ENCODE data around the gene STRADB.
"Not testable (repeated sequence)": the region's sequence is repeated elsewhere in the genome, so short reads cannot be mapped to it uniquely, and the experiment has no call there.

Gene STRADB

GRCh38 chr2:201451292-201452057 lies at the start of gene STRADB, which contains the start of gene TRAK2:
TSS of gene STRADB (plus strand) at chr2:201451740. CDS start at chr2:201454841, 3,101 bp downstream.
TSS of gene TRAK2 (minus strand) at chr2:201451458. CDS start at chr2:201420507, 30,951 bp downstream.
- DNase-seq = peak; percentile 83 to 94

GRCh38 chr2:201401815-201402214 lies 49.7 kb upstream of the STRADB start:
- DNase-seq = no peak

GRCh38 chr2:201402651-201403562 lies 48.6 kb upstream of the STRADB start:
- no peak for DNase-seq

GRCh38 chr2:201403880-201404279 lies 47.7 kb upstream of the STRADB start:
- DNase-seq = no peak

- DNase-seq = no peak
Observed at GRCh38 chr2:201404699-201405280, 46.8 kb upstream of the STRADB start.

- DNase-seq = peak in 1 of 2 experiments; percentile 20
Observed at GRCh38 chr2:201406077-201406662, 45.4 kb upstream of the STRADB start.

GRCh38 chr2:201407265-201407664 lies 44.3 kb upstream of the STRADB start:
- DNase-seq = no peak

GRCh38 chr2:201408931-201409330 lies 42.6 kb upstream of the STRADB start:
- DNase-seq = no peak

- no peak for DNase-seq
Observed at GRCh38 chr2:201411421-201411820, 40.1 kb upstream of the STRADB start.

GRCh38 chr2:201413143-201413542 lies 38.4 kb upstream of the STRADB start:
- no peak for DNase-seq

- no peak for DNase-seq
Observed at GRCh38 chr2:201413552-201413951, 38.0 kb upstream of the STRADB start.

GRCh38 chr2:201414099-201415023 lies 37.2 kb upstream of the STRADB start:
- DNase-seq = no peak

GRCh38 chr2:201415149-201415548 lies 36.4 kb upstream of the STRADB start:
- no peak for DNase-seq

GRCh38 chr2:201419057-201419635 lies 32.4 kb upstream of the STRADB start:
- no peak for DNase-seq

- no peak for DNase-seq
Observed at GRCh38 chr2:201419986-201420385, 31.6 kb upstream of the STRADB start.

GRCh38 chr2:201420442-201421113 lies 31.0 kb upstream of the STRADB start:
- no peak for DNase-seq

GRCh38 chr2:201425952-201426351 lies 25.6 kb upstream of the STRADB start:
- DNase-seq = no peak

- DNase-seq = not testable (repeated sequence)
Observed at GRCh38 chr2:201428366-201428765, 23.2 kb upstream of the STRADB start.

GRCh38 chr2:201429835-201430234 lies 21.7 kb upstream of the STRADB start:
- DNase-seq = not testable (repeated sequence)

- not testable (repeated sequence) for DNase-seq
Observed at GRCh38 chr2:201430322-201430721, 21.2 kb upstream of the STRADB start.

- no peak for DNase-seq
Observed at GRCh38 chr2:201430839-201431238, 20.7 kb upstream of the STRADB start.
